ENCODE data around the gene B9D1. TPM values are rescaled to one million over a fixed set of nuclear protein-coding genes. Genes with fewer than 3 reads are reported as not detected.

The B9D1 gene
- total and polyA plus RNA-seq, 4 donors = 23.5 to 47.9 (median 26.0) TPM

- Histone ChIP-seq H3K4me1 (ENCODE audit: control insufficient read depth in 5 of 5, insufficient read depth in 5 of 5, low read length in 5 of 5) (peaks cover 0 to 3% (median 0%) of the 10 kb centered on the region in 5 donors), H3K9ac (ENCODE audit: insufficient read depth in 1 of 2, low read length in 2 of 2) (no peak overlapping the region), H3K27ac (ENCODE audit: low read depth in 1 of 2, low read length in 1 of 2) (no peak overlapping the region), H3K9me3 (ENCODE audit: control insufficient read depth in 4 of 4, insufficient read depth in 3 of 4, low read length in 3 of 4) (no peaks in the 10 kb centered on the region), H3K4me3 (no peak overlapping the region), H3K36me3 (ENCODE audit: control insufficient read depth in 4 of 4, insufficient read depth in 4 of 4, low read length in 4 of 4) (peaks cover 0 to 2% (median 0%) of the 10 kb centered on the region in 4 donors), H3K27me3 (ENCODE audit: control insufficient read depth in 3 of 3, insufficient read depth in 3 of 3, low read length in 2 of 3) (no peaks in the 10 kb centered on the region)
- ATAC-seq (ENCODE audit: insufficient read depth, low FRiP score) (no peak), DNase-seq (no peak)
- TF ChIP-seq CTCF (IDR thresholded peaks at IDR 0.05; ENCODE audit: control extremely low read depth, extremely low read depth) = no peak
- WGBS, 2 donors = 93 to 95% methylated on average over 9 of the region's 9 CpGs
Observed at GRCh38 chr17:19348806-19349205, 13.7 kb downstream of the B9D1 start.

GRCh38 chr17:19348081-19348650 lies 14.4 kb downstream of the B9D1 start:
- no peaks in the 10 kb centered on the region for H3K9me3 ChIP-seq (ENCODE audit: control insufficient read depth in 4 of 4, insufficient read depth in 3 of 4, low read length in 3 of 4)
- no peaks in the 10 kb centered on the region for H3K27me3 ChIP-seq (ENCODE audit: control insufficient read depth in 3 of 3, insufficient read depth in 3 of 3, low read length in 2 of 3)
- 85 to 88% methylated on average over 9 of the region's 9 CpGs for WGBS, 2 donors
- H3K36me3 ChIP-seq (ENCODE audit: control insufficient read depth in 4 of 4, insufficient read depth in 4 of 4, low read length in 4 of 4) = peaks cover 0 to 2% (median 0%) of the 10 kb centered on the region in 4 donors
- no peak for TF ChIP-seq CTCF (IDR thresholded peaks at IDR 0.05; ENCODE audit: control extremely low read depth, extremely low read depth)
- H3K4me3 ChIP-seq = no peak overlapping the region
- peaks cover 0 to 3% (median 0%) of the 10 kb centered on the region in 5 donors for H3K4me1 ChIP-seq (ENCODE audit: control insufficient read depth in 5 of 5, insufficient read depth in 5 of 5, low read length in 5 of 5)
- ATAC-seq (ENCODE audit: insufficient read depth, low FRiP score) (no peak), DNase-seq (peak in 1 of 3 donors; percentile 9)
- H3K9ac ChIP-seq (ENCODE audit: insufficient read depth in 1 of 2, low read length in 2 of 2) = no peak overlapping the region
- H3K27ac ChIP-seq (ENCODE audit: low read depth in 1 of 2, low read length in 1 of 2) = no peak overlapping the region

- H3K9ac ChIP-seq (ENCODE audit: insufficient read depth in 1 of 2, low read length in 2 of 2) = no peak overlapping the region
- H3K9me3 ChIP-seq (ENCODE audit: control insufficient read depth in 4 of 4, insufficient read depth in 3 of 4, low read length in 3 of 4) = no peaks in the 10 kb centered on the region
- H3K27me3 ChIP-seq (ENCODE audit: control insufficient read depth in 3 of 3, insufficient read depth in 3 of 3, low read length in 2 of 3) = no peaks in the 10 kb centered on the region
- no peak overlapping the region for H3K4me3 ChIP-seq
- 89 to 97% methylated on average over 13 of the region's 13 CpGs for WGBS, 2 donors
- DNase-seq (peak in 1 of 3 donors; percentile 9), ATAC-seq (ENCODE audit: insufficient read depth, low FRiP score) (no peak)
- H3K36me3 ChIP-seq (ENCODE audit: control insufficient read depth in 4 of 4, insufficient read depth in 4 of 4, low read length in 4 of 4) = peaks cover 0 to 2% (median 0%) of the 10 kb centered on the region in 4 donors
- no peak for TF ChIP-seq CTCF (IDR thresholded peaks at IDR 0.05; ENCODE audit: control extremely low read depth, extremely low read depth)
- peaks cover 0 to 6% (median 2%) of the 10 kb centered on the region in 5 donors for H3K4me1 ChIP-seq (ENCODE audit: control insufficient read depth in 5 of 5, insufficient read depth in 5 of 5, low read length in 5 of 5)
- no peak overlapping the region for H3K27ac ChIP-seq (ENCODE audit: low read depth in 1 of 2, low read length in 1 of 2)
Observed at GRCh38 chr17:19347323-19348080, 15.0 kb downstream of the B9D1 start.
